GM12878 (cell line): ENCODE results near the gene RBM10. TPM values are rescaled to one million over a fixed set of nuclear protein-coding genes. Genes with fewer than 3 reads are reported as not detected.

Experiments
- ATAC-seq: fragments of 200-7000 bp; cut with Tn5 transposase; 3 replicates; pipeline ENCODE4 v1.9.1; 2020; ENCODE audit warnings: mild to moderate bottlenecking, moderate library complexity
- BruUV-seq: library from RNA; stranded (reverse); fragments of 400-500 nt; replicated peaks from 2 replicates; lab custom pipeline; 2021; lab: Mats Ljungman, UMichigan
- CTCF ChIA-PET: fragments of 300-600 bp; sonication (Branson Sonifier 250); formaldehyde crosslinking; extraction: SDS; loops from one replicate; lab custom pipeline; 2021; ENCODE audit warnings: inconsistent platforms; lab: Yijun Ruan, JAX
- POLR2A ChIA-PET: fragments of 350-600 bp; formaldehyde crosslinking; extraction: SDS; loops from one replicate; lab custom pipeline; 2021; ENCODE audit warnings: inconsistent platforms; lab: Charles Lee
- RAD21 ChIA-PET: fragments of 300-600 bp; sonication (Branson Sonifier 250); formaldehyde crosslinking; loops from one replicate; lab custom pipeline; 2023; ENCODE audit warnings: antibody characterized with exemption; ENCODE audit not compliant: unreplicated experiment; lab: Charles Lee
- SMC1A ChIA-PET: fragments of 300-600 bp; sonication (Branson Sonifier 250); formaldehyde crosslinking; loops from one replicate; lab custom pipeline; 2023; ENCODE audit not compliant: unreplicated experiment, uncharacterized antibody; lab: Charles Lee
- DNase-seq: peaks from one replicate; pipeline ENCODE4 v3.0.0-alpha.2; 2011; ENCODE audit warnings: low read depth, low spot score
- FAIRE-seq: peaks from 3 replicates; lab custom pipeline; 2011; peaks lifted over from hg19 to GRCh38; lab: Jason Lieb, UNC
- H2AFZ ChIP-seq: 2 replicates; pipeline ENCODE4 v1.6.0; 2011; ENCODE audit warnings: low read depth, low read length, control low read depth; ENCODE audit not compliant: control insufficient read depth
- H3K27ac ChIP-seq: 2 replicates; pipeline ENCODE4 v1.5.1; 2011; ENCODE audit warnings: control low read depth; ENCODE audit not compliant: control insufficient read depth, insufficient read depth
- H3K27me3 ChIP-seq, 2 experiments: replicated peaks in 1 of 2; 2 replicates each; pipeline versions ENCODE4 v1.6.0 to v1.6.1; 2011; ENCODE audit warnings: low read length in 1 of 2; ENCODE audit not compliant: control insufficient read depth in 2 of 2, insufficient read depth in 2 of 2
- H3K36me3 ChIP-seq, 2 experiments: 2 replicates each; pipeline ENCODE4 v1.5.1; 2011; ENCODE audit warnings: low read length in 1 of 2; ENCODE audit not compliant: control insufficient read depth in 2 of 2, insufficient read depth in 2 of 2
- H3K4me1 ChIP-seq: 2 replicates; pipeline ENCODE4 v1.6.1; 2011; ENCODE audit warnings: mild to moderate bottlenecking, low read length, moderate library complexity, mixed read lengths; ENCODE audit not compliant: control insufficient read depth, insufficient read depth
- H3K4me2 ChIP-seq: 2 replicates; pipeline ENCODE4 v1.6.0; 2011; ENCODE audit warnings: control low read depth; ENCODE audit not compliant: control insufficient read depth, insufficient read depth
- H3K4me3 ChIP-seq: fragments of 200-600 bp; sonication (generic); 2 replicates; pipeline ENCODE4 v1.5.1; 2016
- H3K79me2 ChIP-seq: 2 replicates; pipeline ENCODE4 v1.6.0; 2011; ENCODE audit warnings: low read length; ENCODE audit not compliant: control insufficient read depth, insufficient read depth
- H3K9ac ChIP-seq: 2 replicates; pipeline ENCODE4 v1.8.0; 2011; ENCODE audit warnings: low read length, control low read depth, mixed read lengths; ENCODE audit not compliant: control insufficient read depth, insufficient read depth
- H3K9me3 ChIP-seq: replicated peaks from 3 replicates; pipeline ENCODE4 v1.5.1; 2011; ENCODE audit warnings: mild to moderate bottlenecking, low read length; ENCODE audit not compliant: control insufficient read depth, insufficient read depth
- H4K20me1 ChIP-seq: 2 replicates; pipeline ENCODE4 v1.6.0; 2011; ENCODE audit not compliant: control insufficient read depth, insufficient read depth
- CREM ChIP-seq: IDR thresholded peaks from 2 replicates; pipeline ENCODE4 v1.6.1; 2014; ENCODE audit warnings: antibody characterized with exemption, low read depth
- HCFC1 ChIP-seq: fragments of 150-350 bp; IDR thresholded peaks from 2 replicates; pipeline ENCODE4 v1.6.1; 2014; ENCODE audit warnings: low read length
- HDGF ChIP-seq: fragments of 450-650 bp; IDR thresholded peaks from 2 replicates; pipeline ENCODE4 v1.6.1; 2016; ENCODE audit warnings: antibody characterized with exemption
- MTA2 ChIP-seq: fragments of 450-650 bp; IDR thresholded peaks from 2 replicates; pipeline ENCODE4 v1.6.1; 2016; ENCODE audit warnings: low read depth, mild to moderate bottlenecking, moderate library complexity
- PAX8 ChIP-seq: fragments of 450-650 bp; IDR thresholded peaks from 2 replicates; pipeline ENCODE4 v1.6.1; 2017; ENCODE audit warnings: mild to moderate bottlenecking, moderate library complexity
- SIX5 ChIP-seq: IDR thresholded peaks from 2 replicates; pipeline ENCODE4 v1.6.1; 2011; ENCODE audit warnings: mild to moderate bottlenecking, low read depth, low read length, moderate library complexity; ENCODE audit not compliant: severe bottlenecking
- SREBF1 ChIP-seq: IDR thresholded peaks from 2 replicates; pipeline ENCODE4 v1.6.1; 2012; ENCODE audit warnings: mild to moderate bottlenecking, low read length
- SUPT20H ChIP-seq: IDR thresholded peaks from 2 replicates; pipeline ENCODE4 v1.6.1; 2011; ENCODE audit warnings: low read depth, mild to moderate bottlenecking, low read length, moderate library complexity, borderline replicate concordance; ENCODE audit not compliant: control insufficient read depth
- YY1 ChIP-seq: IDR thresholded peaks from 2 replicates; pipeline ENCODE4 v1.6.1; 2011; ENCODE audit warnings: low read depth, mild to moderate bottlenecking, low read length
- ZBTB40 ChIP-seq: fragments of 450-650 bp; IDR thresholded peaks from 2 replicates; pipeline ENCODE4 v1.6.1; 2016; ENCODE audit warnings: mild to moderate bottlenecking, moderate library complexity, borderline replicate concordance
- WGBS: methylation state at CpG from one replicate; pipeline ENCODE4 v1.1.6; 2016; ENCODE audit warnings: low lambda C conversion rate; ENCODE audit not compliant: insufficient replicate concordance, insufficient coverage; ENCODE audit errors: missing lambda C conversion rate; 5-methylcytosine and 5-hydroxymethylcytosine counted together
- in situ Hi-C: fragments of 300-500 bp; cut with MboI; formaldehyde crosslinking; loops from 9 replicates; pipeline ENCODE4 v1.14.3; 2018; ENCODE audit warnings: mixed read lengths
- intact Hi-C: fragments of 100-400 bp; cut with micrococcal nuclease; formaldehyde crosslinking; loops from one replicate; pipeline ENCODE4 v1.14.2; 2022; ENCODE audit not compliant: unreplicated experiment
- polyA plus RNA-seq, 11 experiments: library from polyadenylated mRNA; depleted of rRNA in 4 of 11; unstranded in 6 of 11; stranded (reverse) in 5 of 11; fragments of >200 nt; fragmentation: Nextera tagmentation in 4 of 11; fragmentation: Illumina TruSeq in 1 of 11; extraction: Ambion mirVana in 4 of 11; extraction: Trizol in 1 of 11; gene quantifications; 1 replicate in 1 of 11; 2 replicates in 10 of 11; pipeline versions ENCODE4 v1.2.1 to v1.2.3, GENCODE V29; 2011 to 2016; ENCODE audit warnings: inconsistent platforms in 2 of 11, missing spikeins in 2 of 11, low read depth in 1 of 11
- total RNA-seq, 4 experiments: library from RNA; depleted of rRNA in 3 of 4; stranded (reverse); fragments of >200 nt in 3 of 4; fragmentation: Illumina TruSeq in 1 of 4; extraction: Trizol in 1 of 4; gene quantifications; 2 replicates each; pipeline versions ENCODE4 v1.2.1 to v1.2.3, GENCODE V29; 2013 to 2021
- TF ChIP-seq, protein P1 (sequence below): fragments of 450-650 bp; formaldehyde crosslinking; IDR thresholded peaks from 2 replicates; pipeline ENCODE4 v1.5.0; 2022; ENCODE audit warnings: mild to moderate bottlenecking, missing genetic modification characterization
- TF ChIP-seq, protein P2 (sequence below), 3 experiments: IDR thresholded peaks in 2 of 3; conservative IDR thresholded peaks in 1 of 3; 2 replicates each; pipeline ENCODE4 v1.5.1; 2011; ENCODE audit warnings: low read depth in 3 of 3, low read length in 3 of 3, mild to moderate bottlenecking in 3 of 3, control low read depth in 2 of 3, moderate library complexity in 2 of 3, inconsistent platforms in 1 of 3, mixed read lengths in 1 of 3; ENCODE audit not compliant: control insufficient read depth in 2 of 3, insufficient read depth in 1 of 3; ENCODE audit errors: extremely low read depth in 1 of 3

The RBM10 gene
- total and polyA plus RNA-seq, 10 of the 15 experiments (the other 5 are each of a cell fraction or from before 2014, with no cell fraction given), result 1.4 to 60.0 (median 29.8) TPM

DNA sequence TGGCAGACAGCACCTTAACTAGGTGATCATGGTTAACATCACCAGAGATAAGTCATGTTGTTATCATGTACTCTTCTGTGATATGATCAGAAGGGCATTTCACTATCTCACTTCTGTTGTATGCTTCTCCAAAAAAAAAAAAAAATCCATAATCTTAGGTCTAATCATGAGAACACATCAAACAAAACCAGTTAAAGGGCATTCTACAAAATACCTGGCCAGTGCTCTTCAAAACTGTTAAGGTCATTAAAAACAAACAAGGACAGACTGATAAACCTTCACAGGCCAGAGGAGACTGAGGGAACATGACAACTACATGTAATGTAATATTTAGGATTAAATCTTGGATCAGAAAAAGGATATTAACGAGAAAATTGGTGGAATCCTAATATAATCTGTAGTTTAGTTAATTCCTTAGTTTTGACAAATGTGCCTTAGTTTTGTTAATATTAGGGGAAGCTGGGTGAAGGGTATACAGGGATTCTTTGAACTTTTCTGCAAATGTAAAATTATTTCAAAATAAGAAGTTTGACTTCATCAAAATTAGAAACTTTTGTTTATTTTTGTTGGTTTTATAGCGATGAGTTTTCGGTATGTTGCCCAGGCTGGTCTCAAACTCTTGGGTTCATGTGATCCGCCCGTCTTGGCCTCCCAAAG is 18.0 kb downstream of the RBM10 start:
- no peaks in the 10 kb centered on the region; a peak in 1 of 4 replicates for H3K36me3 ChIP-seq
- H3K27ac ChIP-seq, result no peak overlapping the region
- H3K4me1 ChIP-seq, result no peaks in the 10 kb centered on the region
- ChIA-PET CTCF (no interaction called here), SMC1A (no interaction called here), POLR2A (no interaction called here), RAD21 (no interaction called here)
- in situ Hi-C loops, result no loop called here
- no peak overlapping the region for H3K4me3 ChIP-seq
- H3K79me2 ChIP-seq, result peaks cover 2% of the 10 kb centered on the region
- no peak overlapping the region for H3K4me2 ChIP-seq
- BruUV-seq, result no TSS peak
- FAIRE-seq (no peak), ATAC-seq (no peak), DNase-seq (no peak)
- 90% methylated on average over 5 of the region's 5 CpGs for WGBS
- intact Hi-C loops, result no loop called here
- no peaks in the 10 kb centered on the region for H4K20me1 ChIP-seq
- no peak overlapping the region for H2AFZ ChIP-seq
- no peak overlapping the region for H3K9ac ChIP-seq
- no peaks in the 10 kb centered on the region; the same call in 2 of the 3 replicates for H3K9me3 ChIP-seq
- no peaks in the 10 kb centered on the region for H3K27me3 ChIP-seq
- TF ChIP-seq CREM (no peak), MTA2 (no peak), YY1 (no peak), SIX5 (no peak), ZBTB40 (no peak), HCFC1 (no peak), SUPT20H (no peak), HDGF (no peak), SREBF1 (no peak), PAX8 (no peak)
- TF ChIP-seq, protein P1, sequence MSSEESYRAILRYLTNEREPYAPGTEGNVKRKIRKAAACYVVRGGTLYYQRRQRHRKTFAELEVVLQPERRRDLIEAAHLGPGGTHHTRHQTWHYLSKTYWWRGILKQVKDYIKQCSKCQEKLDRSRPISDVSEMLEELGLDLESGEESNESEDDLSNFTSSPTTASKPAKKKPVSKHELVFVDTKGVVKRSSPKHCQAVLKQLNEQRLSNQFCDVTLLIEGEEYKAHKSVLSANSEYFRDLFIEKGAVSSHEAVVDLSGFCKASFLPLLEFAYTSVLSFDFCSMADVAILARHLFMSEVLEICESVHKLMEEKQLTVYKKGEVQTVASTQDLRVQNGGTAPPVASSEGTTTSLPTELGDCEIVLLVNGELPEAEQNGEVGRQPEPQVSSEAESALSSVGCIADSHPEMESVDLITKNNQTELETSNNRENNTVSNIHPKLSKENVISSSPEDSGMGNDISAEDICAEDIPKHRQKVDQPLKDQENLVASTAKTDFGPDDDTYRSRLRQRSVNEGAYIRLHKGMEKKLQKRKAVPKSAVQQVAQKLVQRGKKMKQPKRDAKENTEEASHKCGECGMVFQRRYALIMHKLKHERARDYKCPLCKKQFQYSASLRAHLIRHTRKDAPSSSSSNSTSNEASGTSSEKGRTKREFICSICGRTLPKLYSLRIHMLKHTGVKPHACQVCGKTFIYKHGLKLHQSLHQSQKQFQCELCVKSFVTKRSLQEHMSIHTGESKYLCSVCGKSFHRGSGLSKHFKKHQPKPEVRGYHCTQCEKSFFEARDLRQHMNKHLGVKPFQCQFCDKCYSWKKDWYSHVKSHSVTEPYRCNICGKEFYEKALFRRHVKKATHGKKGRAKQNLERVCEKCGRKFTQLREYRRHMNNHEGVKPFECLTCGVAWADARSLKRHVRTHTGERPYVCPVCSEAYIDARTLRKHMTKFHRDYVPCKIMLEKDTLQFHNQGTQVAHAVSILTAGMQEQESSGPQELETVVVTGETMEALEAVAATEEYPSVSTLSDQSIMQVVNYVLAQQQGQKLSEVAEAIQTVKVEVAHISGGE (CRISPR knock-in tag), result no peak
- TF ChIP-seq, protein P2, sequence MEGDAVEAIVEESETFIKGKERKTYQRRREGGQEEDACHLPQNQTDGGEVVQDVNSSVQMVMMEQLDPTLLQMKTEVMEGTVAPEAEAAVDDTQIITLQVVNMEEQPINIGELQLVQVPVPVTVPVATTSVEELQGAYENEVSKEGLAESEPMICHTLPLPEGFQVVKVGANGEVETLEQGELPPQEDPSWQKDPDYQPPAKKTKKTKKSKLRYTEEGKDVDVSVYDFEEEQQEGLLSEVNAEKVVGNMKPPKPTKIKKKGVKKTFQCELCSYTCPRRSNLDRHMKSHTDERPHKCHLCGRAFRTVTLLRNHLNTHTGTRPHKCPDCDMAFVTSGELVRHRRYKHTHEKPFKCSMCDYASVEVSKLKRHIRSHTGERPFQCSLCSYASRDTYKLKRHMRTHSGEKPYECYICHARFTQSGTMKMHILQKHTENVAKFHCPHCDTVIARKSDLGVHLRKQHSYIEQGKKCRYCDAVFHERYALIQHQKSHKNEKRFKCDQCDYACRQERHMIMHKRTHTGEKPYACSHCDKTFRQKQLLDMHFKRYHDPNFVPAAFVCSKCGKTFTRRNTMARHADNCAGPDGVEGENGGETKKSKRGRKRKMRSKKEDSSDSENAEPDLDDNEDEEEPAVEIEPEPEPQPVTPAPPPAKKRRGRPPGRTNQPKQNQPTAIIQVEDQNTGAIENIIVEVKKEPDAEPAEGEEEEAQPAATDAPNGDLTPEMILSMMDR (IDR thresholded peaks at IDR 0.05 in 2 of 3, conservative IDR thresholded peaks at IDR 0.05 in 1 of 3; ENCODE audit: control insufficient read depth in 2 of 3, extremely low read depth in 1 of 3, insufficient read depth in 1 of 3, low read depth in 3 of 3, low read length in 3 of 3), result no peak
